Activated T-helper 17 cell treated with anti-CD3 and anti-CD28 coated beads, Interleukin-2, amount 50 U/mL, for 72 hours (primary cell): Measurements from ENCODE around the gene CREB5. TPM values are rescaled to one million over a fixed set of nuclear protein-coding genes. Genes with fewer than 3 reads are reported as not detected.

ENCODE experiments used
- ATAC-seq: fragments of 150-1000 bp; cut with Tn5 transposase; replicated peaks from 2 replicates; pipeline ENCODE4 v1.10.0; 2021; ENCODE audit warnings: mild to moderate bottlenecking, moderate library complexity
- H3K27ac Mint-ChIP-seq: one replicate; pipeline ENCODE4 v1.8.0; 2022; ENCODE audit warnings: mixed read lengths
- H3K27me3 Mint-ChIP-seq: one replicate; pipeline ENCODE4 v1.8.0; 2022; ENCODE audit warnings: mixed read lengths
- H3K36me3 Mint-ChIP-seq: one replicate; pipeline ENCODE4 v1.8.0; 2022; ENCODE audit warnings: low read depth, mild to moderate bottlenecking, mixed read lengths
- H3K4me1 Mint-ChIP-seq: one replicate; pipeline ENCODE4 v1.8.0; 2022; ENCODE audit warnings: mixed read lengths
- H3K4me3 Mint-ChIP-seq: one replicate; pipeline ENCODE4 v1.8.0; 2022; ENCODE audit warnings: mild to moderate bottlenecking, mixed read lengths
- H3K9me3 Mint-ChIP-seq: one replicate; pipeline ENCODE4 v1.8.0; 2022; ENCODE audit warnings: mixed read lengths
- total RNA-seq, 2 donors: library from RNA; stranded (reverse); gene quantifications; one replicate each; pipeline ENCODE4 v1.2.3, GENCODE V29; 2022

Gene CREB5
- total RNA-seq, 2 donors from 2014 or later: 0.02 TPM; not detected in 1

GRCh38 chr7:28645866-28646265 is 233.5 kb downstream of the CREB5 start:
- Mint-ChIP-seq H3K36me3 (no peaks in the 10 kb centered on the region), H3K27me3 (peaks cover 3% of the 10 kb centered on the region), H3K27ac (no peak overlapping the region), H3K9me3 (no peaks in the 10 kb centered on the region), H3K4me3 (no peak overlapping the region), H3K4me1 (no peaks in the 10 kb centered on the region)
- ATAC-seq: no peak

- H3K4me3 Mint-ChIP-seq: no peak overlapping the region
- peaks cover 3% of the 10 kb centered on the region for H3K27me3 Mint-ChIP-seq
- no peak for ATAC-seq
- H3K27ac Mint-ChIP-seq: no peak overlapping the region
- H3K36me3 Mint-ChIP-seq: no peaks in the 10 kb centered on the region
- H3K4me1 Mint-ChIP-seq: no peaks in the 10 kb centered on the region
- no peaks in the 10 kb centered on the region for H3K9me3 Mint-ChIP-seq
Measured at GRCh38 chr7:28646376-28647075, 234.2 kb downstream of the CREB5 start.

- Mint-ChIP-seq H3K27ac (no peak overlapping the region), H3K4me3 (no peak overlapping the region), H3K36me3 (no peaks in the 10 kb centered on the region), H3K4me1 (no peaks in the 10 kb centered on the region), H3K27me3 (peaks cover 3% of the 10 kb centered on the region), H3K9me3 (no peaks in the 10 kb centered on the region)
- no peak for ATAC-seq
Measured at GRCh38 chr7:28647076-28647421, 234.7 kb downstream of the CREB5 start.

- no peak for ATAC-seq
- no peak overlapping the region for H3K27ac Mint-ChIP-seq
- H3K9me3 Mint-ChIP-seq: no peaks in the 10 kb centered on the region
- H3K4me3 Mint-ChIP-seq: no peak overlapping the region
- no peaks in the 10 kb centered on the region for H3K4me1 Mint-ChIP-seq
- H3K36me3 Mint-ChIP-seq: no peaks in the 10 kb centered on the region
- H3K27me3 Mint-ChIP-seq: peaks cover 3% of the 10 kb centered on the region
Measured at GRCh38 chr7:28649189-28649588, 236.9 kb downstream of the CREB5 start.

GRCh38 chr7:28649811-28650210 is 237.5 kb downstream of the CREB5 start:
- no peak for ATAC-seq
- Mint-ChIP-seq H3K36me3 (no peaks in the 10 kb centered on the region), H3K9me3 (no peaks in the 10 kb centered on the region), H3K4me1 (no peaks in the 10 kb centered on the region), H3K27me3 (peaks cover 1% of the 10 kb centered on the region), H3K4me3 (no peak overlapping the region), H3K27ac (no peak overlapping the region)

- H3K4me3 Mint-ChIP-seq: no peak overlapping the region
- no peaks in the 10 kb centered on the region for H3K27me3 Mint-ChIP-seq
- H3K36me3 Mint-ChIP-seq: no peaks in the 10 kb centered on the region
- no peak overlapping the region for H3K27ac Mint-ChIP-seq
- ATAC-seq: no peak
- H3K4me1 Mint-ChIP-seq: no peaks in the 10 kb centered on the region
- peaks cover 3% of the 10 kb centered on the region for H3K9me3 Mint-ChIP-seq
Measured at GRCh38 chr7:28654110-28654509, 241.8 kb downstream of the CREB5 start.

GRCh38 chr7:28656529-28656928 is 244.2 kb downstream of the CREB5 start:
- no peaks in the 10 kb centered on the region for H3K4me1 Mint-ChIP-seq
- peaks cover 2% of the 10 kb centered on the region for H3K27me3 Mint-ChIP-seq
- H3K4me3 Mint-ChIP-seq: no peak overlapping the region
- peaks cover 10% of the 10 kb centered on the region for H3K9me3 Mint-ChIP-seq
- no peak overlapping the region for H3K27ac Mint-ChIP-seq
- H3K36me3 Mint-ChIP-seq: no peaks in the 10 kb centered on the region
- ATAC-seq: no peak

GRCh38 chr7:28658381-28658780 is 246.1 kb downstream of the CREB5 start:
- peaks cover 10% of the 10 kb centered on the region for H3K9me3 Mint-ChIP-seq
- ATAC-seq: no peak
- no peaks in the 10 kb centered on the region for H3K4me1 Mint-ChIP-seq
- H3K36me3 Mint-ChIP-seq: no peaks in the 10 kb centered on the region
- H3K27ac Mint-ChIP-seq: no peak overlapping the region
- peaks cover 6% of the 10 kb centered on the region for H3K27me3 Mint-ChIP-seq
- no peak overlapping the region for H3K4me3 Mint-ChIP-seq

GRCh38 chr7:28660132-28660531 is 247.8 kb downstream of the CREB5 start:
- no peak for ATAC-seq
- peaks cover 10% of the 10 kb centered on the region for H3K27me3 Mint-ChIP-seq
- H3K36me3 Mint-ChIP-seq: no peaks in the 10 kb centered on the region
- no peak overlapping the region for H3K4me3 Mint-ChIP-seq
- H3K27ac Mint-ChIP-seq: no peak overlapping the region
- H3K4me1 Mint-ChIP-seq: no peaks in the 10 kb centered on the region
- H3K9me3 Mint-ChIP-seq: peaks cover 10% of the 10 kb centered on the region

GRCh38 chr7:28661826-28662595 is 249.7 kb downstream of the CREB5 start:
- Mint-ChIP-seq H3K4me3 (no peak overlapping the region), H3K27me3 (peaks cover 10% of the 10 kb centered on the region), H3K4me1 (no peaks in the 10 kb centered on the region), H3K27ac (no peak overlapping the region), H3K36me3 (no peaks in the 10 kb centered on the region), H3K9me3 (peaks cover 10% of the 10 kb centered on the region)
- ATAC-seq: no peak

- Mint-ChIP-seq H3K27me3 (peaks cover 10% of the 10 kb centered on the region), H3K4me3 (no peak overlapping the region), H3K9me3 (peaks cover under 1% of the 10 kb centered on the region), H3K36me3 (no peaks in the 10 kb centered on the region), H3K27ac (no peak overlapping the region), H3K4me1 (no peaks in the 10 kb centered on the region)
- no peak for ATAC-seq
Measured at GRCh38 chr7:28666154-28666553, 253.8 kb downstream of the CREB5 start.

GRCh38 chr7:28668085-28668484 is 255.8 kb downstream of the CREB5 start:
- no peak overlapping the region for H3K4me3 Mint-ChIP-seq
- no peaks in the 10 kb centered on the region for H3K4me1 Mint-ChIP-seq
- H3K9me3 Mint-ChIP-seq: no peaks in the 10 kb centered on the region
- no peak overlapping the region for H3K27ac Mint-ChIP-seq
- peaks cover 4% of the 10 kb centered on the region for H3K27me3 Mint-ChIP-seq
- H3K36me3 Mint-ChIP-seq: no peaks in the 10 kb centered on the region
- no peak for ATAC-seq

GRCh38 chr7:28669330-28669729 is 257.0 kb downstream of the CREB5 start:
- no peak for ATAC-seq
- no peaks in the 10 kb centered on the region for H3K4me1 Mint-ChIP-seq
- no peaks in the 10 kb centered on the region for H3K36me3 Mint-ChIP-seq
- no peak overlapping the region for H3K27ac Mint-ChIP-seq
- H3K9me3 Mint-ChIP-seq: no peaks in the 10 kb centered on the region
- H3K4me3 Mint-ChIP-seq: no peak overlapping the region
- no peaks in the 10 kb centered on the region for H3K27me3 Mint-ChIP-seq

GRCh38 chr7:28671526-28671925 is 259.2 kb downstream of the CREB5 start:
- Mint-ChIP-seq H3K9me3 (no peaks in the 10 kb centered on the region), H3K4me3 (no peak overlapping the region), H3K27ac (no peak overlapping the region), H3K36me3 (no peaks in the 10 kb centered on the region), H3K4me1 (no peaks in the 10 kb centered on the region), H3K27me3 (no peaks in the 10 kb centered on the region)
- no peak for ATAC-seq

GRCh38 chr7:28672397-28672797 is 260.1 kb downstream of the CREB5 start:
- no peak for ATAC-seq
- Mint-ChIP-seq H3K36me3 (no peaks in the 10 kb centered on the region), H3K27me3 (no peaks in the 10 kb centered on the region), H3K27ac (no peak overlapping the region), H3K4me1 (no peaks in the 10 kb centered on the region), H3K9me3 (no peaks in the 10 kb centered on the region), H3K4me3 (no peak overlapping the region)
